ENCODE data around the gene PZP.
"Not testable (repeated sequence)": the region's sequence is repeated elsewhere in the genome, so short reads cannot be mapped to it uniquely, and the experiment has no call there.

Gene PZP

GRCh38 chr12:9208229-9208628 is at the start of gene PZP:
Gene PZP, minus strand, starts transcription at chr12:9208395. Its CDS starts 54 bp downstream, at chr12:9208341.
- DNase-seq (ENCODE audit: low spot score): no peak

GRCh38 chr12:9256758-9257405 is 48.7 kb upstream of the PZP start:
- DNase-seq (ENCODE audit: low spot score): no peak

GRCh38 chr12:9256341-9256740 is 48.1 kb upstream of the PZP start:
- DNase-seq (ENCODE audit: low spot score): no peak

- DNase-seq (ENCODE audit: low spot score): no peak
These were observed 47.6 kb upstream of the PZP start for GRCh38 chr12:9255837-9256236.

GRCh38 chr12:9253464-9253863 is 45.3 kb upstream of the PZP start:
- DNase-seq (ENCODE audit: low spot score): no peak

GRCh38 chr12:9252791-9253190 is 44.6 kb upstream of the PZP start:
- DNase-seq (ENCODE audit: low spot score): not testable (repeated sequence)

- DNase-seq (ENCODE audit: low spot score): no peak
These were observed 44.1 kb upstream of the PZP start for GRCh38 chr12:9252256-9252655.

GRCh38 chr12:9248435-9248834 is 40.2 kb upstream of the PZP start:
- no peak for DNase-seq (ENCODE audit: low spot score)

- no peak for DNase-seq (ENCODE audit: low spot score)
These were observed 36.7 kb upstream of the PZP start for GRCh38 chr12:9244894-9245293.

- no peak for DNase-seq (ENCODE audit: low spot score)
These were observed 35.9 kb upstream of the PZP start for GRCh38 chr12:9243999-9244649.

- no peak for DNase-seq (ENCODE audit: low spot score)
These were observed 33.1 kb upstream of the PZP start for GRCh38 chr12:9241301-9241700.

GRCh38 chr12:9240776-9241175 is 32.6 kb upstream of the PZP start:
- DNase-seq (ENCODE audit: low spot score): no peak

GRCh38 chr12:9240004-9240635 is 31.9 kb upstream of the PZP start:
- not testable (repeated sequence) for DNase-seq (ENCODE audit: low spot score)

- DNase-seq (ENCODE audit: low spot score): no peak
These were observed 29.1 kb upstream of the PZP start for GRCh38 chr12:9237286-9237685.

- DNase-seq (ENCODE audit: low spot score): no peak
These were observed 27.3 kb upstream of the PZP start for GRCh38 chr12:9235519-9235918.

- DNase-seq (ENCODE audit: low spot score): no peak
These were observed 19.8 kb upstream of the PZP start for GRCh38 chr12:9227950-9228349.

GRCh38 chr12:9223830-9224229 is 15.6 kb upstream of the PZP start:
- DNase-seq (ENCODE audit: low spot score): no peak

GRCh38 chr12:9221483-9221882 is 13.3 kb upstream of the PZP start:
- no peak for DNase-seq (ENCODE audit: low spot score)

GRCh38 chr12:9221011-9221410 is 12.8 kb upstream of the PZP start:
- DNase-seq (ENCODE audit: low spot score): not testable (repeated sequence)

GRCh38 chr12:9214534-9214933 is 6.3 kb upstream of the PZP start:
- no peak for DNase-seq (ENCODE audit: low spot score)

GRCh38 chr12:9211687-9212086 is 3.5 kb upstream of the PZP start:
- DNase-seq (ENCODE audit: low spot score): no peak

GRCh38 chr12:9204380-9204779 is 3.8 kb downstream of the PZP start:
- no peak for DNase-seq (ENCODE audit: low spot score)

GRCh38 chr12:9198012-9198411 is 10.2 kb downstream of the PZP start:
- no peak for DNase-seq (ENCODE audit: low spot score)

- no peak for DNase-seq (ENCODE audit: low spot score)
These were observed 23.9 kb downstream of the PZP start for GRCh38 chr12:9184276-9184675.
